Right lobe of liver (tissue), 6 donors: ENCODE data around the gene PER2. TPM values are rescaled to one million over a fixed set of nuclear protein-coding genes. Genes with fewer than 3 reads are reported as not detected.

ENCODE experiments used
- ATAC-seq, 4 donors: fragments of 200-7000 bp; cut with Tn5 transposase; one replicate each; pipeline ENCODE4 v1.9.1; 2020; ENCODE audit warnings: mild to moderate bottlenecking in 4 of 4, moderate library complexity in 4 of 4
- DNase-seq, 3 donors: peaks; one replicate each; pipeline ENCODE4 v3.0.0-alpha.2; 2020
- H3K27ac ChIP-seq, 3 donors: fragments of 200-600 bp; one replicate each; pipeline ENCODE4 v1.8.0; 2022
- H3K27me3 ChIP-seq, 2 donors: fragments of 200-600 bp; one replicate each; pipeline ENCODE4 v1.8.0; 2022
- H3K36me3 ChIP-seq, 4 donors: fragments of 200-600 bp; sonication (generic) in 1 of 4; one replicate each; pipeline versions ENCODE4 v1.5.1 to v1.8.0; 2017 to 2022; ENCODE audit warnings: control low read depth in 1 of 4
- H3K4me1 ChIP-seq, 4 donors: fragments of 200-600 bp; sonication (generic) in 1 of 4; one replicate each; pipeline versions ENCODE4 v1.5.1 to v1.8.0; 2017 to 2022; ENCODE audit warnings: control low read depth in 1 of 4
- H3K4me3 ChIP-seq, 3 donors: fragments of 200-600 bp; one replicate each; pipeline ENCODE4 v1.8.0; 2022
- H3K9me3 ChIP-seq, 4 donors: fragments of 200-600 bp; sonication (generic) in 1 of 4; one replicate each; pipeline versions ENCODE4 v1.5.1 to v1.8.0; 2017 to 2022; ENCODE audit warnings: control low read depth in 1 of 4
- POLR2A ChIP-seq: fragments of 450-650 bp; IDR thresholded peaks from one replicate; pipeline ENCODE4 v1.6.1; 2017; ENCODE audit warnings: antibody characterized with exemption, mild to moderate bottlenecking
- WGBS: methylation state at CpG from one replicate; pipeline ENCODE4 v1.1.6; 2018; ENCODE audit warnings: low coverage, low lambda C conversion rate; ENCODE audit not compliant: insufficient coverage; ENCODE audit errors: missing lambda C conversion rate; 5-methylcytosine and 5-hydroxymethylcytosine counted together
- intact Hi-C, 2 donors: fragments of 100-400 bp; cut with DNase I; formaldehyde crosslinking; loops; one replicate each; pipeline versions ENCODE4 v1.11.2 to v1.14.1; 2022
- total RNA-seq, 6 experiments: library from RNA; depleted of rRNA in 2 of 6; stranded (reverse); fragments of >200 nt in 2 of 6; fragmentation: NEBNext Ultra II Directional in 3 of 6; extraction: Animal tissue kit (Norgen Biotek cat#: 25700) in 3 of 6; gene quantifications; one replicate each; pipeline versions ENCODE4 v1.1.0 to v1.2.4, GENCODE V29; 2016 to 2023
- TF ChIP-seq, protein P1 (sequence below), 4 donors: fragments of 200-600 bp in 3 of 4; fragments of 450-650 bp in 1 of 4; IDR thresholded peaks; one replicate each; pipeline versions ENCODE4 v1.5.1 to v1.8.0; 2016 to 2022; ENCODE audit warnings: antibody characterized with exemption in 4 of 4, mild to moderate bottlenecking in 2 of 4
- donor health status: DM: no; HTN: yes; CAD: no.
- donor health status: DM: no; HTN: no; CAD: no.
- donor health status: DM: no; HTN: no; CAD: no.
- donor health status: DM: no; HTN: yes; CAD: no.
- donor health status: DM: no; HTN: yes; CAD: no.

PER2 gene
- total RNA-seq, 6 experiments from 2014 or later = 4.5 to 12.5 (median 6.1) TPM

DNA sequence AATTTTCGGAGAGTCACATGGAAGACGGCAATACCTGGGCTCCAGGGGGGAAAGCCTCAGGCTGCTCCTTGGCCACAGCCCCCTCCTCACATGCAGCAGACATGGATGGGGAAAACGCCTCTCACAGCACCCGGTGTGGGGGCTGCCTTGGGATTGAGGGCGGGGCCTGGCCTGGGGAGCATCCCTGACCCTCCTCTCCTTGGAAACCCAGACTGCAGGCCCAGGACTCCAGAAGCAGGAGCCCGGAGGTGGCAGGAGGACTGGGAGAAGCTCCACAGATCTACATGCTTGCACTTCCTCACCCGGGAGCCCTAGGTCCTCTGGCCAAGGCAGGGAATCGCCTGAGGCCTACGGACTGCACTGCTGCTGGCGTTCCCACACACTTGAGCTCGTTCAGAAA is 36.4 kb downstream of the PER2 start:
- TF ChIP-seq, protein P1, sequence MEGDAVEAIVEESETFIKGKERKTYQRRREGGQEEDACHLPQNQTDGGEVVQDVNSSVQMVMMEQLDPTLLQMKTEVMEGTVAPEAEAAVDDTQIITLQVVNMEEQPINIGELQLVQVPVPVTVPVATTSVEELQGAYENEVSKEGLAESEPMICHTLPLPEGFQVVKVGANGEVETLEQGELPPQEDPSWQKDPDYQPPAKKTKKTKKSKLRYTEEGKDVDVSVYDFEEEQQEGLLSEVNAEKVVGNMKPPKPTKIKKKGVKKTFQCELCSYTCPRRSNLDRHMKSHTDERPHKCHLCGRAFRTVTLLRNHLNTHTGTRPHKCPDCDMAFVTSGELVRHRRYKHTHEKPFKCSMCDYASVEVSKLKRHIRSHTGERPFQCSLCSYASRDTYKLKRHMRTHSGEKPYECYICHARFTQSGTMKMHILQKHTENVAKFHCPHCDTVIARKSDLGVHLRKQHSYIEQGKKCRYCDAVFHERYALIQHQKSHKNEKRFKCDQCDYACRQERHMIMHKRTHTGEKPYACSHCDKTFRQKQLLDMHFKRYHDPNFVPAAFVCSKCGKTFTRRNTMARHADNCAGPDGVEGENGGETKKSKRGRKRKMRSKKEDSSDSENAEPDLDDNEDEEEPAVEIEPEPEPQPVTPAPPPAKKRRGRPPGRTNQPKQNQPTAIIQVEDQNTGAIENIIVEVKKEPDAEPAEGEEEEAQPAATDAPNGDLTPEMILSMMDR (IDR thresholded peaks at IDR 0.05) = no peak
- TF ChIP-seq POLR2A = no peak
- Histone ChIP-seq H3K9me3 (no peaks in the 10 kb centered on the region), H3K4me1 (peaks cover 0 to 2% (median 0%) of the 10 kb centered on the region in 4 donors), H3K27ac (no peak overlapping the region), H3K27me3 (no peaks in the 10 kb centered on the region), H3K36me3 (peaks cover 0 to 51% (median 19%) of the 10 kb centered on the region in 4 donors), H3K4me3 (no peak overlapping the region)
- DNase-seq (no peak), ATAC-seq (no peak)
- WGBS = 70% methylated on average over 2 of the region's 11 CpGs
- intact Hi-C loops = loop anchor here (5.0 kb wide), 2 partner anchors 85 to 95 kb away; no protein-coding TSS in a partner anchor

DNA sequence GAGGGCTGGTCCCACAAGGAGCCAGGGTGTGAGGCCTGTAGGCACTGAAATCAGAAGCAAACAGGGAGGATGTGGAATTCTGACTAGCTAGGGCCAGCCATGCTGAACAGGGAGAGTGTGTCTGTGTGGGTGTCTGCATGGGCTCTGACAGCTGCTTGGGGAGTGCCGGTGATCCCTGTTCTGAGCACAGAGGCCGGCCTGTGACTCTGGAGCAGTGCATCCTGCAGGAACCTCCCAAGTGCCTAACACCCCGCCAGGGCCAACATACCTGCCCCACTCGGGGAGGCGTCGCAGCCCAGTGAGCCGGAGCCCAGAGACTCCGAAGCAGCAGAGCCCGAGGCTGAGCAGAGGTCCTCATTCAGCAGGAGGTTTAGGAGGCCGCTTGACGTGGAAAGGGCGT is 37.1 kb downstream of the PER2 start:
- WGBS = no CpG with 5 or more reads among the region's 12 CpGs
- no peaks in the 10 kb centered on the region for H3K27me3 ChIP-seq
- peaks cover 0 to 51% (median 19%) of the 10 kb centered on the region in 4 donors for H3K36me3 ChIP-seq
- no peak overlapping the region for H3K27ac ChIP-seq
- no peaks in the 10 kb centered on the region for H3K9me3 ChIP-seq
- ATAC-seq = no peak
- no peaks in the 10 kb centered on the region for H3K4me1 ChIP-seq
- intact Hi-C loops = loop anchor here (5.0 kb wide), 2 partner anchors 86 to 96 kb away; no protein-coding TSS in a partner anchor
- TF ChIP-seq, protein P1 (IDR thresholded peaks at IDR 0.05) = no peak
- TF ChIP-seq POLR2A = no peak
- peak in 1 of 3 donors; percentile 12 for DNase-seq
- H3K4me3 ChIP-seq = no peak overlapping the region

DNA sequence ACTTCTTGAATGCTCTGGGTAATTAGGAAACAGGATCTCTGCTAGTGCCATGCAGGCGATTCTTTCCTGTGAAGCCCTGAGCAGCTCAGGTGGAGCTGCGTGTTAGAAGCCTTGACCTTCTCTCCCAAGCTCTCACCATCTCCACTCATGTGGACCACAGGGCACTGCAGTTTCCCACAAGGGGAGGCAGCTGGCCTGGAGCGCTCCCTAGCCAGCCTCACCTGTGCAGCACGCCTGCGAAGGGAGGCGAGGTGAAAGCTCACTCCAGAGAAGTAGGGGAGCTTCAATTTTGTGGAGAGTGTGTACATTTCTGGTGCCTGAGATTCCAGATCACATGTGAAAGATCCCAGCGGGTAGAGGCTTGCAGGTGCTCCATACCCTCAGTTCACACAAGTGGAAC is 37.5 kb downstream of the PER2 start:
- TF ChIP-seq, protein P1 (IDR thresholded peaks at IDR 0.05) = no peak
- no peak for TF ChIP-seq POLR2A
- no peaks in the 10 kb centered on the region for H3K27me3 ChIP-seq
- H3K4me3 ChIP-seq = no peak overlapping the region
- WGBS = 100% methylated on average over 1 of the region's 7 CpGs
- no peak for ATAC-seq
- DNase-seq = peak in 1 of 3 donors; percentile 15
- H3K36me3 ChIP-seq = peaks cover 0 to 54% (median 17%) of the 10 kb centered on the region in 4 donors
- no peak overlapping the region for H3K27ac ChIP-seq
- H3K4me1 ChIP-seq = no peaks in the 10 kb centered on the region
- H3K9me3 ChIP-seq = no peaks in the 10 kb centered on the region
- intact Hi-C loops = loop anchor here (5.0 kb wide), 2 partner anchors 86 to 96 kb away; no protein-coding TSS in a partner anchor

DNA sequence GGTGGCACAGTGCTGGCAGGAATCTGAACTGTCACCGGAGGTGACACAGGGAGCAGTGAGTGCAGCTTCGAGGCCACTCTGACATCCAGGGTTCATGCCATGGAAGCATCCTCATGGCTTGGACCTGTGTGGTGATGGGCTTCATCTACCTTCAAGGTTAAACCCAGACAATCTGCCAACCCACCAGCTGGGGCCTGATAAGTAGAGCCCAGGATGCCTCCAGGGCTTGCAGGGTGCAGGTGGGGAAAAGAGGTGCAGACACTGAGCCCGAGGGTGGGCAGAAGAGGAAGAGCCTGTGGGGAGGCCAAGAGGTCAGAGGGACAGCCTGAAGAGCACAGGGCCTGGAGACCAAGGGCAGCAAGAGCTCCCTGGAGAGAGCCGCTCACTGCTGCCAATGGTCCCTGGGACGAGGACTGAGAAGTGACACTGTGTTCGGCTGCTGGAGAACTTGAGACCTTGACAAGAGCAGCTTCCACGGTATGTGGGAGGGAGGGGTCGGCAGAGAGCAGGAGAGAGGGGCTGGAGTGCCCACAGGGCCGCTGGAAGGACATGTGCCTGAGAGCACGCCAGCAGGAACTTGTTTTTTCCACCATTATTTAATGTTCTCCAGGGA is 40.5 kb downstream of the PER2 start:
- ATAC-seq = no peak
- Histone ChIP-seq H3K27me3 (no peaks in the 10 kb centered on the region), H3K4me3 (no peak overlapping the region), H3K4me1 (no peaks in the 10 kb centered on the region), H3K27ac (no peak overlapping the region), H3K36me3 (peaks cover 0 to 28% (median 10%) of the 10 kb centered on the region in 4 donors), H3K9me3 (no peaks in the 10 kb centered on the region)
- no peak for TF ChIP-seq POLR2A
- TF ChIP-seq, protein P1 (IDR thresholded peaks at IDR 0.05) = no peak
- intact Hi-C loops = no loop called here
- 89% methylated on average over 7 of the region's 10 CpGs for WGBS
- peak in 2 of 3 donors; percentile 18 to 28 for DNase-seq
